ENCODE data around the gene GAP43.
A peak's percentile ranks its signal among the peaks of the same experiment; 100 is the strongest.

Gene GAP43

DNA sequence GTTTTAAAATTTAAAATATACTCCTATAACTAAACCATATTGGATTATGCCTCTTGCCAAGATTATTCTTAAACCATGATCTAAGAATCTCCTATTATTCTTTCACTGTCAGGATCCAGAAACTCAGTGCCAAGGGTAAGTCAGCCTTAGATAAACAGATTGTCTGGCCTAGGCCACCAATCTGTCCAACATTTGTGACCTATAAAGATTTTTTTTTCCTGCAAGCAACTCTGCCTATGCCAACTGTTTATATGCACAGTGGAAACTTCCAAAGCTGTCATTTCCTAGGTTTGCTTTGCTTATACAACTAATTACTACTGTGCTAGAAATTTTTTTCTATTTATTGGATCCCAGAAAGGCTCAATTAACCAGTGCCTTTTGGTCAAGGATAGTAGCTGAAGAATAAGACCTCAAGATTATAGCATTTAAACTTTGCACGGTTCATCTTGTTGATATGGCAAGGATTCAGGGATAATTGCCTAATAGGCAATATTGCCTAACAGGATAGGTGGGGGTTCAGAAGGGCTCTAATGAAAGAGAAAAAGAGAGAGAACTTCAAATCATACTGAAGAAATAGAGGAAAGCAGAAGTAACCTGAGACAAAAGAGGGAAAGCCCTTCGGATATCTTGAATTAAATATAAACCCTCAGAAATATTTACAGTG lies 22.8 kb downstream of the GAP43 start:
- no peak overlapping the region for H3K27ac ChIP-seq (ENCODE audit: low read depth, low read length)
- no peak overlapping the region for H2AFZ ChIP-seq (ENCODE audit: low read length, unreplicated experiment)
- no peaks in the 10 kb centered on the region for H3K79me2 ChIP-seq (ENCODE audit: control insufficient read depth, insufficient read depth, low read length, unreplicated experiment)

GRCh38 chr3:115648559-115648958 lies 25.2 kb downstream of the GAP43 start:
- no peaks in the 10 kb centered on the region for H3K36me3 ChIP-seq (ENCODE audit: insufficient read depth, low read length)
- H3K27ac ChIP-seq (ENCODE audit: low read depth, low read length) = peak overlapping the region; percentile 48
- H3K79me2 ChIP-seq (ENCODE audit: control insufficient read depth, insufficient read depth, low read length, unreplicated experiment) = no peaks in the 10 kb centered on the region
- H3K27me3 ChIP-seq (ENCODE audit: insufficient read depth, low read length) = no peaks in the 10 kb centered on the region
- no peak overlapping the region for H3K4me3 ChIP-seq (ENCODE audit: low read depth, low read length)
- H2AFZ ChIP-seq (ENCODE audit: low read length, unreplicated experiment) = peak overlapping the region; percentile 60
- H3K4me1 ChIP-seq (ENCODE audit: control insufficient read depth, insufficient read depth, low read length, unreplicated experiment) = peaks cover 27% of the 10 kb centered on the region

More for the DNA sequence above, 22.8 kb downstream of the GAP43 start:
- no peaks in the 10 kb centered on the region for H3K36me3 ChIP-seq (ENCODE audit: insufficient read depth, low read length)
- peaks cover 27% of the 10 kb centered on the region for H3K4me1 ChIP-seq (ENCODE audit: control insufficient read depth, insufficient read depth, low read length, unreplicated experiment)
- no peaks in the 10 kb centered on the region for H3K27me3 ChIP-seq (ENCODE audit: insufficient read depth, low read length)
- no peak overlapping the region for H3K4me3 ChIP-seq (ENCODE audit: low read depth, low read length)

GRCh38 chr3:115651087-115651486 lies 27.8 kb downstream of the GAP43 start:
- H2AFZ ChIP-seq (ENCODE audit: low read length, unreplicated experiment) = no peak overlapping the region
- H3K36me3 ChIP-seq (ENCODE audit: insufficient read depth, low read length) = no peaks in the 10 kb centered on the region
- no peak overlapping the region for H3K27ac ChIP-seq (ENCODE audit: low read depth, low read length)
- no peaks in the 10 kb centered on the region for H3K27me3 ChIP-seq (ENCODE audit: insufficient read depth, low read length)
- peaks cover 28% of the 10 kb centered on the region for H3K4me1 ChIP-seq (ENCODE audit: control insufficient read depth, insufficient read depth, low read length, unreplicated experiment)
- H3K4me3 ChIP-seq (ENCODE audit: low read depth, low read length) = no peak overlapping the region
- no peaks in the 10 kb centered on the region for H3K79me2 ChIP-seq (ENCODE audit: control insufficient read depth, insufficient read depth, low read length, unreplicated experiment)

- Histone ChIP-seq H3K4me1 (ENCODE audit: control insufficient read depth, insufficient read depth, low read length, unreplicated experiment) (peaks cover 23% of the 10 kb centered on the region), H3K27me3 (ENCODE audit: insufficient read depth, low read length) (no peaks in the 10 kb centered on the region), H2AFZ (ENCODE audit: low read length, unreplicated experiment) (no peak overlapping the region), H3K4me3 (ENCODE audit: low read depth, low read length) (no peak overlapping the region), H3K79me2 (ENCODE audit: control insufficient read depth, insufficient read depth, low read length, unreplicated experiment) (no peaks in the 10 kb centered on the region), H3K36me3 (ENCODE audit: insufficient read depth, low read length) (no peaks in the 10 kb centered on the region), H3K27ac (ENCODE audit: low read depth, low read length) (no peak overlapping the region)
Measured at GRCh38 chr3:115651599-115651998, 28.3 kb downstream of the GAP43 start.

GRCh38 chr3:115652738-115653137 lies 29.4 kb downstream of the GAP43 start:
- H3K4me1 ChIP-seq (ENCODE audit: control insufficient read depth, insufficient read depth, low read length, unreplicated experiment) = peaks cover 28% of the 10 kb centered on the region
- H3K79me2 ChIP-seq (ENCODE audit: control insufficient read depth, insufficient read depth, low read length, unreplicated experiment) = no peaks in the 10 kb centered on the region
- H3K27me3 ChIP-seq (ENCODE audit: insufficient read depth, low read length) = no peaks in the 10 kb centered on the region
- H3K36me3 ChIP-seq (ENCODE audit: insufficient read depth, low read length) = no peaks in the 10 kb centered on the region
- no peak overlapping the region for H2AFZ ChIP-seq (ENCODE audit: low read length, unreplicated experiment)
- H3K27ac ChIP-seq (ENCODE audit: low read depth, low read length) = no peak overlapping the region
- H3K4me3 ChIP-seq (ENCODE audit: low read depth, low read length) = no peak overlapping the region

DNA sequence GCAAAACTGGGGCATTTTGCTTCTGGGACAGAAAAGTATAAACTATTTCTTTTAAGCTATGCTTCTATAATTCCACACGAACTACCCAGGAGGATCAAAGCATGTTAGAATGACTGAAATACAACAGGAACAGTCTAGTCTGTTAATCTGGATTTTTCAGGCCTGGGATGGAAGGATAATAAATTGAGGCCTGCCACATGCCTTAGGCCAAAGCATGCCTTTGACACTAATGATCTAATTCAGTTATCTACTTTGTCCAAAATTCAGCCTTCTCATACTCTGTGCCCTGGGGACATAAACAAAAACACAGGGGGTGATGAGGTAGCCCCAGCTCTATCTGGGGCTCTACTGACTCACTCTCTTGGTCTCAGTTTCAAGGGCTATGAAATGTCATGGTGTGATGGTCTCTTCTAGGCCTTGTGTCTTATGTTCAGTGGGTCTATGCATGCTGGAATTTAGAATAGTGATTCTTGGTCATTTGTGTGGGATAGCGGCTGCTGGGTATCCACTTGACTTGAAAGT lies 32.5 kb downstream of the GAP43 start:
- Histone ChIP-seq H3K27ac (ENCODE audit: low read depth, low read length) (no peak overlapping the region), H3K36me3 (ENCODE audit: insufficient read depth, low read length) (no peaks in the 10 kb centered on the region), H3K4me3 (ENCODE audit: low read depth, low read length) (no peak overlapping the region), H3K4me1 (ENCODE audit: control insufficient read depth, insufficient read depth, low read length, unreplicated experiment) (peaks cover 34% of the 10 kb centered on the region), H2AFZ (ENCODE audit: low read length, unreplicated experiment) (no peak overlapping the region), H3K79me2 (ENCODE audit: control insufficient read depth, insufficient read depth, low read length, unreplicated experiment) (no peaks in the 10 kb centered on the region), H3K27me3 (ENCODE audit: insufficient read depth, low read length) (no peaks in the 10 kb centered on the region)

- no peaks in the 10 kb centered on the region for H3K36me3 ChIP-seq (ENCODE audit: insufficient read depth, low read length)
- no peaks in the 10 kb centered on the region for H3K79me2 ChIP-seq (ENCODE audit: control insufficient read depth, insufficient read depth, low read length, unreplicated experiment)
- H3K27me3 ChIP-seq (ENCODE audit: insufficient read depth, low read length) = no peaks in the 10 kb centered on the region
- peaks cover 34% of the 10 kb centered on the region for H3K4me1 ChIP-seq (ENCODE audit: control insufficient read depth, insufficient read depth, low read length, unreplicated experiment)
- H2AFZ ChIP-seq (ENCODE audit: low read length, unreplicated experiment) = peak overlapping the region; percentile 12
- H3K4me3 ChIP-seq (ENCODE audit: low read depth, low read length) = peak overlapping the region; percentile 17
- H3K27ac ChIP-seq (ENCODE audit: low read depth, low read length) = 0 out of 2 replicates have a peak overlapping the region, but pooled peaks have one; percentile 93
Measured at GRCh38 chr3:115657168-115657567, 33.9 kb downstream of the GAP43 start.

- Histone ChIP-seq H3K27me3 (ENCODE audit: insufficient read depth, low read length) (no peaks in the 10 kb centered on the region), H3K36me3 (ENCODE audit: insufficient read depth, low read length) (no peaks in the 10 kb centered on the region), H3K4me1 (ENCODE audit: control insufficient read depth, insufficient read depth, low read length, unreplicated experiment) (peaks cover 34% of the 10 kb centered on the region), H2AFZ (ENCODE audit: low read length, unreplicated experiment) (peak overlapping the region; percentile 95), H3K27ac (ENCODE audit: low read depth, low read length) (peak overlapping the region; percentile 93), H3K79me2 (ENCODE audit: control insufficient read depth, insufficient read depth, low read length, unreplicated experiment) (no peaks in the 10 kb centered on the region), H3K4me3 (ENCODE audit: low read depth, low read length) (peak overlapping the region; percentile 76)
Measured at GRCh38 chr3:115658032-115658336, 34.7 kb downstream of the GAP43 start.

- Histone ChIP-seq H3K79me2 (ENCODE audit: control insufficient read depth, insufficient read depth, low read length, unreplicated experiment) (no peaks in the 10 kb centered on the region), H3K4me1 (ENCODE audit: control insufficient read depth, insufficient read depth, low read length, unreplicated experiment) (peaks cover 34% of the 10 kb centered on the region), H3K27me3 (ENCODE audit: insufficient read depth, low read length) (no peaks in the 10 kb centered on the region), H3K27ac (ENCODE audit: low read depth, low read length) (peak overlapping the region; percentile 93), H3K36me3 (ENCODE audit: insufficient read depth, low read length) (no peaks in the 10 kb centered on the region), H3K4me3 (ENCODE audit: low read depth, low read length) (peak overlapping the region; percentile 76), H2AFZ (ENCODE audit: low read length, unreplicated experiment) (peak overlapping the region; percentile 95)
Measured at GRCh38 chr3:115658337-115659181, 35.2 kb downstream of the GAP43 start.

- H2AFZ ChIP-seq (ENCODE audit: low read length, unreplicated experiment) = peak overlapping the region; percentile 95
- H3K27me3 ChIP-seq (ENCODE audit: insufficient read depth, low read length) = no peaks in the 10 kb centered on the region
- no peaks in the 10 kb centered on the region for H3K79me2 ChIP-seq (ENCODE audit: control insufficient read depth, insufficient read depth, low read length, unreplicated experiment)
- peak overlapping the region; percentile 93 for H3K27ac ChIP-seq (ENCODE audit: low read depth, low read length)
- peaks cover 34% of the 10 kb centered on the region for H3K4me1 ChIP-seq (ENCODE audit: control insufficient read depth, insufficient read depth, low read length, unreplicated experiment)
- no peaks in the 10 kb centered on the region for H3K36me3 ChIP-seq (ENCODE audit: insufficient read depth, low read length)
- peak overlapping the region; percentile 76 for H3K4me3 ChIP-seq (ENCODE audit: low read depth, low read length)
Measured at GRCh38 chr3:115659253-115660220, 36.2 kb downstream of the GAP43 start.

All from ACC112 (cell line).